ENCODE measurements around the gene PISD.

PISD gene

DNA sequence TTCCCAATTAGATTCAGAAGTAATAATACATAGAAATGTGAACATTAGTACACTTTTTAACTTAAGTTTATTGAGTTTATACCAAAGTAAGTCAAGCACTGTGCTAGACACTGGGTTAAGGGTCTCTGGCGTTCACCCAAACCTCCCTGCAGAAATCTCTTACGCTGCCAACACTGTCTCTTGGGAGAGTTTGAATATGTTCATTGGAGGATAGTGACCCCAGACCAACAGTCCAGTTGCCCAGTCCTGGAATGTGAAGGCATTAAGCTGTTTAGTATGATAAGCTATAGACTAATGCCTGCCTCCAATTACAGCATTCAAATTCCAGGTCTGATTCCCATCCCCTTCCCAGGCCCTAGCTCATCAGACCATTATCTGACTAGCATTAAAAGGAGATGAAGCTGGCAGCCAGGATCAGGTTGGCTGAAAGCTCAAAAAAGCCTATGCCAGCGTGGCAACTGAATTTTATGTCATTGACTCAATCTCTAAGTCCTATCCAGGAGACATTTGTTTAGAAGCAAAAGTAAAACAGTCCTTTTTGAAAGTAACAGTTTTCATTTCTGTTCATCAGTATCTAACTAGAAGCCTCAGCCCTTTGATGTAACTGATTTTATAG, 87.9 kb downstream of the PISD start:
- DNase-seq (ENCODE audit: low read depth in 3 of 3): no peak

DNA sequence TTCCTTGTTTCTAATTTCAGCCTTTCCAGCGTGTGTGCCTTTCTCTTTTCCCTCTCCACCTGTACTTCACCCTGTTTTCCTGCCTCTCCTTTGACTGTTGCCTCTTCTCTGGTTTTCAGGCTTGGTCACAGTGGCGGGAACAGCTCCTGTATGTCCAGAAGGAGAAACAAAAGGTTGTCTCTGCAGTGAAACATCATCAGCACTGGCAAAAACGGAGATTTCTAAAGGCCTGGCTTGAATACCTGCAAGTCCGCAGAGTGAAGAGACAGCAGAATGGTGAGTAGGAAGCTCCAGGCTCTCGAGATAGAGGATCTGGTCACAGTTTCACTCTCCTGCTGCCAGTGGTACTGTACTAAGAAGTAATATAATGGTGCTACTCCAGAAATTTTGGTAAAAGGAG, 89.1 kb downstream of the PISD start:
- DNase-seq (ENCODE audit: low read depth in 3 of 3): no peak

DNA sequence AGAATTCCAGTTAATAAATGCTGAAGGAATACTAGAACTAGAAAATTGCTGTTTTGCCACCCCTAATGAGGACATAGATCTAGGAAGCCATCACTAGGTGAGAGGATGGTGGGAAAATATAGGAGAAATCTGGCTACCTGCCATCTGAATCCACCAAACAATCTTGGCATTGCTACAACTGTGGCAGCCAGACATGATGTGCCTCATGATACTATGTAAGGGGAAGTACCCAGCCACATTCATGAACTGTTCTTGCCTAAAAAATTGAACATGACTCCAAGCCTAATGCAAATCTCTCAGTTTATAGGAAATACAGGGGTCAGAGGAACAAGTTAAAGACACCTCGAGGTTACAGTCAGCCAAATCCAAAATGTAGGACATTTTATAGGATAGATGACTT, 92.9 kb downstream of the PISD start:
- no peak for DNase-seq (ENCODE audit: low read depth in 3 of 3)
